Medulla oblongata (tissue), 1 donor: ENCODE measurements around the gene ZPLD1.

ENCODE experiments used
- DNase-seq: peaks from one replicate; pipeline ENCODE4 v3.0.0-alpha.2; 2015; ENCODE audit errors: extremely low spot score

ZPLD1 gene

GRCh38 chr3:102466001-102466400 is 31.2 kb downstream of the ZPLD1 start:
- DNase-seq = no peak

- no peak for DNase-seq
Observed at GRCh38 chr3:102470066-102470465, 35.3 kb downstream of the ZPLD1 start.

GRCh38 chr3:102471001-102471400 is 36.2 kb downstream of the ZPLD1 start:
- no peak for DNase-seq

GRCh38 chr3:102471491-102471890 is 36.7 kb downstream of the ZPLD1 start:
- DNase-seq = no peak

GRCh38 chr3:102473648-102474047 is 38.8 kb downstream of the ZPLD1 start:
- DNase-seq = no peak

GRCh38 chr3:102474207-102474606 is 39.4 kb downstream of the ZPLD1 start:
- DNase-seq = no peak

GRCh38 chr3:102476198-102476597 is 41.4 kb downstream of the ZPLD1 start:
- no peak for DNase-seq

- no peak for DNase-seq
Observed at GRCh38 chr3:102478160-102478559, 43.3 kb downstream of the ZPLD1 start.

GRCh38 chr3:102480139-102480538 is 45.3 kb downstream of the ZPLD1 start:
- peak; percentile 13 for DNase-seq

- no peak for DNase-seq
Observed at GRCh38 chr3:102481050-102481449, 46.2 kb downstream of the ZPLD1 start.

- no peak for DNase-seq
Observed at GRCh38 chr3:102483556-102483955, 48.7 kb downstream of the ZPLD1 start.

- DNase-seq = no peak
Observed at GRCh38 chr3:102484363-102484762, 49.5 kb downstream of the ZPLD1 start.

- no peak for DNase-seq
Observed at GRCh38 chr3:102485701-102486100, 50.9 kb downstream of the ZPLD1 start.

- no peak for DNase-seq
Observed at GRCh38 chr3:102488331-102488730, 53.5 kb downstream of the ZPLD1 start.

- DNase-seq = no peak
Observed at GRCh38 chr3:102492300-102492699, 57.5 kb downstream of the ZPLD1 start.

- no peak for DNase-seq
Observed at GRCh38 chr3:102497571-102497970, 62.8 kb downstream of the ZPLD1 start.

GRCh38 chr3:102505542-102505941 is 70.7 kb downstream of the ZPLD1 start:
- no peak for DNase-seq

- no peak for DNase-seq
Observed at GRCh38 chr3:102510663-102511062, 75.8 kb downstream of the ZPLD1 start.

GRCh38 chr3:102511168-102511567 is 76.4 kb downstream of the ZPLD1 start:
- no peak for DNase-seq

- no peak for DNase-seq
Observed at GRCh38 chr3:102511639-102512038, 76.8 kb downstream of the ZPLD1 start.

- no peak for DNase-seq
Observed at GRCh38 chr3:102512734-102513504, 78.1 kb downstream of the ZPLD1 start.

- DNase-seq = no peak
Observed at GRCh38 chr3:102514241-102514640, 79.4 kb downstream of the ZPLD1 start.

GRCh38 chr3:102521246-102521645 is 86.4 kb downstream of the ZPLD1 start:
- DNase-seq = no peak

GRCh38 chr3:102525624-102526023 is 90.8 kb downstream of the ZPLD1 start:
- DNase-seq = no peak
